Parathyroid adenoma (tissue), 2 donors: ENCODE data around the gene SREK1IP1.

Experiments used
- H2AFZ ChIP-seq: fragments of 300-600 bp; sonication (generic); one replicate; pipeline ENCODE4 v1.7.0; 2017; ENCODE audit warnings: antibody characterized with exemption, mild to moderate bottlenecking
- H3K27ac ChIP-seq: fragments of 300-600 bp; sonication (generic); one replicate; pipeline ENCODE4 v1.7.0; 2017
- H3K27me3 ChIP-seq: fragments of 300-600 bp; sonication (generic); one replicate; pipeline ENCODE4 v1.7.0; 2017; ENCODE audit warnings: low read length; ENCODE audit not compliant: control insufficient read depth, insufficient read depth
- H3K36me3 ChIP-seq: fragments of 300-600 bp; sonication (generic); one replicate; pipeline ENCODE4 v1.7.0; 2017; ENCODE audit warnings: low read length; ENCODE audit not compliant: control insufficient read depth, insufficient read depth
- H3K4me1 ChIP-seq: fragments of 300-600 bp; sonication (generic); one replicate; pipeline ENCODE4 v1.7.0; 2017; ENCODE audit warnings: control low read depth
- H3K4me2 ChIP-seq: fragments of 300-600 bp; sonication (generic); one replicate; pipeline ENCODE4 v1.7.0; 2017; ENCODE audit warnings: low read length
- H3K4me3 ChIP-seq: fragments of 300-600 bp; sonication (generic); one replicate; pipeline ENCODE4 v1.7.0; 2017; ENCODE audit warnings: low read depth, low read length
- H3K79me2 ChIP-seq: fragments of 300-600 bp; sonication (generic); one replicate; pipeline ENCODE4 v1.7.0; 2017; ENCODE audit warnings: control low read depth
- H3K9ac ChIP-seq: fragments of 300-600 bp; sonication (generic); one replicate; pipeline ENCODE4 v1.7.0; 2017; ENCODE audit warnings: mild to moderate bottlenecking
- H3K9me3 ChIP-seq: fragments of 300-600 bp; sonication (generic); one replicate; pipeline ENCODE4 v1.7.0; 2017; ENCODE audit warnings: low read length; ENCODE audit not compliant: control insufficient read depth
- TF ChIP-seq, protein P1 (sequence below): fragments of 300-600 bp; sonication (generic); IDR thresholded peaks from one replicate; pipeline ENCODE4 v1.7.0; 2017; ENCODE audit warnings: antibody characterized with exemption, mild to moderate bottlenecking
- donor health status: primary hyperparathyroidism.

Gene SREK1IP1

DNA sequence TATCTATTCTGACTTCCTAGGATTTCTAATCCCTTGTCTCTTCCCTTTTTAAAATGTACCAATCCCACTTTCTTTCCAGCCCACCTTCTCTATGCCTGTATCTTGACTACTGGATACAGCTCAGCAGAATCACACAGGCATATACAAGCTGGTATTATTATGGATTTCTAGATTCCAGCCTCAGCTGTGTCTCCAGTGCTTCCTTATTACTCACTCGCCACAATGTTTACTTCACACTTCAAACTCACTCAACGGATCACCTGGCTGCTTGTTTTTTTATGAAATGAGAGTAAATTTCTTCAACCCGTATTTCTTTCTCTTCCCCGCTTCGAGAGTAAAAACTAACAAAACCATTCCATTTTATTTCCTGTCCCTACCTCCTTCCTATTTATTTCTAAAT, 39.0 kb upstream of the SREK1IP1 start:
- Histone ChIP-seq H3K27ac (no peak overlapping the region), H2AFZ (no peak overlapping the region), H3K4me2 (no peak overlapping the region), H3K36me3 (no peaks in the 10 kb centered on the region), H3K4me1 (no peaks in the 10 kb centered on the region), H3K27me3 (no peaks in the 10 kb centered on the region), H3K4me3 (no peak overlapping the region), H3K79me2 (no peaks in the 10 kb centered on the region), H3K9ac (no peak overlapping the region), H3K9me3 (no peaks in the 10 kb centered on the region)
- TF ChIP-seq, protein P1, sequence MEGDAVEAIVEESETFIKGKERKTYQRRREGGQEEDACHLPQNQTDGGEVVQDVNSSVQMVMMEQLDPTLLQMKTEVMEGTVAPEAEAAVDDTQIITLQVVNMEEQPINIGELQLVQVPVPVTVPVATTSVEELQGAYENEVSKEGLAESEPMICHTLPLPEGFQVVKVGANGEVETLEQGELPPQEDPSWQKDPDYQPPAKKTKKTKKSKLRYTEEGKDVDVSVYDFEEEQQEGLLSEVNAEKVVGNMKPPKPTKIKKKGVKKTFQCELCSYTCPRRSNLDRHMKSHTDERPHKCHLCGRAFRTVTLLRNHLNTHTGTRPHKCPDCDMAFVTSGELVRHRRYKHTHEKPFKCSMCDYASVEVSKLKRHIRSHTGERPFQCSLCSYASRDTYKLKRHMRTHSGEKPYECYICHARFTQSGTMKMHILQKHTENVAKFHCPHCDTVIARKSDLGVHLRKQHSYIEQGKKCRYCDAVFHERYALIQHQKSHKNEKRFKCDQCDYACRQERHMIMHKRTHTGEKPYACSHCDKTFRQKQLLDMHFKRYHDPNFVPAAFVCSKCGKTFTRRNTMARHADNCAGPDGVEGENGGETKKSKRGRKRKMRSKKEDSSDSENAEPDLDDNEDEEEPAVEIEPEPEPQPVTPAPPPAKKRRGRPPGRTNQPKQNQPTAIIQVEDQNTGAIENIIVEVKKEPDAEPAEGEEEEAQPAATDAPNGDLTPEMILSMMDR = no peak

DNA sequence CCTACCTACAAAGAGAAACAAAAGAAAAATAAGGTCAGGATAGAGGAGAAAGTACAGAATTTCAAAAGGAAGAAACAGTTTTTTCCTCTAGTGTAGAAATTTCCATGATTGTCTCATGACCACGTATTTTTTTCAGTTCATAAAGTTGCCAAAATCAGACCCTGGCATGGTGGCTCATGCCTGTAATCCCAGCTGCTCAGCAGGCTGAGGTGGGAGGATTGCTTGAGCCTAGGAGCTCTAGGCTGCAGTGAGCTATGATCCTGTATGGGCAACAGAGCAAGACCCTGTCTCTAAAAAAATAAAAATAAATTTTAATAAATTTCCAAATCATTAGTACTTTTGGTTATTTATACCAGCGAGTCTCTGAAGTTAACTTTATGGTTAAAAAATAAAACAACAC, 38.0 kb upstream of the SREK1IP1 start:
- no peak overlapping the region for H2AFZ ChIP-seq
- H3K4me2 ChIP-seq = no peak overlapping the region
- TF ChIP-seq, protein P1 = no peak
- H3K27ac ChIP-seq = no peak overlapping the region
- H3K9ac ChIP-seq = no peak overlapping the region
- H3K36me3 ChIP-seq = no peaks in the 10 kb centered on the region
- H3K9me3 ChIP-seq = no peaks in the 10 kb centered on the region
- no peaks in the 10 kb centered on the region for H3K4me1 ChIP-seq
- no peaks in the 10 kb centered on the region for H3K79me2 ChIP-seq
- no peak overlapping the region for H3K4me3 ChIP-seq
- no peaks in the 10 kb centered on the region for H3K27me3 ChIP-seq

DNA sequence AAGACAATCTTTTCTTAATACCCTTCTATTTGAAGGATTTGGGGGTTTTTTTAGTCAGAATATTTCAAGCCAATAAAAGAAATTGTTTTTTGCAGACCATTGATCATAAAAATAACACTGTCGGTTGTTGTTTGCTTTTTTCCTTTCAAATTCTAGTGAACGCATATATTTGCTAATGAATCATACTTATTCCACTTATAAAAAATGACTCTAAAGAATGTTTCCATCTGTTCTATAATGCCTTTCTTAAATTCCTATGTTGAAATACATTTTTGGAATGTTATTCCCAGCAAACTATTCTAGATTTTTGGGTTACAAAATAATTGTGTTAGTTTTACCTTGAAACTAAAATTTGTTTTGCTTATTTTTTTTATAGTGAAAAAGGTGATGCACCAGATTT, 32.4 kb upstream of the SREK1IP1 start:
- Histone ChIP-seq H2AFZ (no peak overlapping the region), H3K9ac (no peak overlapping the region), H3K79me2 (no peaks in the 10 kb centered on the region), H3K4me1 (no peaks in the 10 kb centered on the region), H3K4me2 (no peak overlapping the region), H3K9me3 (no peaks in the 10 kb centered on the region), H3K27me3 (no peaks in the 10 kb centered on the region), H3K36me3 (no peaks in the 10 kb centered on the region), H3K27ac (no peak overlapping the region), H3K4me3 (no peak overlapping the region)
- TF ChIP-seq, protein P1 = no peak

DNA sequence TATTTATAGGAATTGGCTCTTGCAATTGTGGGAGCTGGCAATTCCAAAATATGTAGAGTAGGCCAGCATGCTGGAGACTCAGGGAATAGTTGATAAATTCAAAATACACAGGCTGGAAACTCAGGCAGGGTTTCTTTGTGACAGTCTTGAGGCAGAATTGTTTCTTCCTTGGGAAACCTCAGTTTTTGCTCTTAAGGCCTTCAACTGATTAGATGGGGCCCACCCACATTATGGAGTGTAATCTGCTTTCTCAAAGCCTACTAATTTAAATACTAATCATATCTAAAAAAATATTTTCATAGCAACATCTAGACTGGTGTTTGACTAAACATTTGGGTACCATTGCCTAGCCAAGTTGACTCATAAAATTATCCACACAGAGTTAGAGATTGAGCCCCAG, 27.8 kb upstream of the SREK1IP1 start:
- Histone ChIP-seq H3K27me3 (no peaks in the 10 kb centered on the region), H3K4me2 (no peak overlapping the region), H3K79me2 (no peaks in the 10 kb centered on the region), H3K9ac (no peak overlapping the region), H3K27ac (no peak overlapping the region), H3K4me3 (no peak overlapping the region), H3K36me3 (no peaks in the 10 kb centered on the region), H2AFZ (no peak overlapping the region), H3K4me1 (no peaks in the 10 kb centered on the region), H3K9me3 (no peaks in the 10 kb centered on the region)
- TF ChIP-seq, protein P1 = no peak

DNA sequence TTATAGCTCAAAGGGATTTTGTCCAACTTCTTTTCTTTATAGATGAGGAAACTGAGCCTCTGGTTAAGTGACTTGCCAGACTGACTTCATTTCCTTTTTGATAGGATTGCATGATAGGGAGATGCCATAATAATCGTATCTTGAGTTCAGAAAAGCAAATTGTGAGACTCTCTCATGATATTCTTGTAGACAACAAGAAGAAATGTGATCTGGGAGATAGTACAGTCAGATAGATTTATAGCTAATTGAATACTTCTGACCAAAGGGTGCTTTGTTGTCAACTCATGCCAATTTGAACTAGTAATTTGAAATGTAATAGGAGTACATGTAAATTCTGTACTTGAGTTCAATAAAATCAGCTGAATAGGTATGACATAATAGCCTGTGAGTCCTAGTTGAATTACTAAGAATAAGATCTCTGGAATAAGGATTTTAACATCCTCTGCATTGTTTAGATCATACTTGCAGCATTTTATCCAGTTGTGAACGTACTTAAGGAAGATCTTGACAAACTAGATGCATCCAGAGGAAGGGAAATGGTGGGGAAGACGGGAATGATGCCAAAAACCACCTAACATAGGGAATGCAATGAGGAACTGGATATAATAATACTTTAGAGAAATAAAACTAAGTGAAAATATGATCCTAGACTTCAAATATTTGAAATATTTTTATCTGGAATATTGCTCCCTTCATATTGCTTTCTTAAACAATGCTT, 25.7 kb upstream of the SREK1IP1 start:
- no peak overlapping the region for H3K4me3 ChIP-seq
- no peak overlapping the region for H3K27ac ChIP-seq
- H3K4me1 ChIP-seq = no peaks in the 10 kb centered on the region
- no peaks in the 10 kb centered on the region for H3K27me3 ChIP-seq
- no peak overlapping the region for H3K9ac ChIP-seq
- no peaks in the 10 kb centered on the region for H3K9me3 ChIP-seq
- H3K79me2 ChIP-seq = no peaks in the 10 kb centered on the region
- H3K36me3 ChIP-seq = no peaks in the 10 kb centered on the region
- H2AFZ ChIP-seq = no peak overlapping the region
- no peak overlapping the region for H3K4me2 ChIP-seq
- TF ChIP-seq, protein P1 = no peak
